ENCODE data around the gene FIGN.

DNA sequence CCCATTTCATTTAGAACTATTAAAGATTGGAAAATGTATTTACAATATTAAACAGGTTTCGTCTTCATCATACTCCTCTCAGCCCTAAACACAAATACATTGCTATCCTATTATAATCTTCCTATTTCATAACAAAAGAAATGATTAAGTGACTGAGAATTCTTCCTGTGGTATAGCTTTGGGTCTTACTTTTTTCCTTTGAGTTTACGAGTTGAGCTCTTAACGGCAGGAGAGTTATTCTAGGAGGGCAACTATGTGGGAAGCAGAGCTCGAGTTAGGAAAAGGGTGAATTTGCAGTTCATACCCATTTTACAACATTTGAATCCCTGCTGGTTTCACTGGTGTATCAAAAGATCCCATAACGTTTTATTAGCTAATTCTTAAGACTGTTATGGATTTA, 105.0 kb downstream of the FIGN start:
- TF ChIP-seq, protein P1, sequence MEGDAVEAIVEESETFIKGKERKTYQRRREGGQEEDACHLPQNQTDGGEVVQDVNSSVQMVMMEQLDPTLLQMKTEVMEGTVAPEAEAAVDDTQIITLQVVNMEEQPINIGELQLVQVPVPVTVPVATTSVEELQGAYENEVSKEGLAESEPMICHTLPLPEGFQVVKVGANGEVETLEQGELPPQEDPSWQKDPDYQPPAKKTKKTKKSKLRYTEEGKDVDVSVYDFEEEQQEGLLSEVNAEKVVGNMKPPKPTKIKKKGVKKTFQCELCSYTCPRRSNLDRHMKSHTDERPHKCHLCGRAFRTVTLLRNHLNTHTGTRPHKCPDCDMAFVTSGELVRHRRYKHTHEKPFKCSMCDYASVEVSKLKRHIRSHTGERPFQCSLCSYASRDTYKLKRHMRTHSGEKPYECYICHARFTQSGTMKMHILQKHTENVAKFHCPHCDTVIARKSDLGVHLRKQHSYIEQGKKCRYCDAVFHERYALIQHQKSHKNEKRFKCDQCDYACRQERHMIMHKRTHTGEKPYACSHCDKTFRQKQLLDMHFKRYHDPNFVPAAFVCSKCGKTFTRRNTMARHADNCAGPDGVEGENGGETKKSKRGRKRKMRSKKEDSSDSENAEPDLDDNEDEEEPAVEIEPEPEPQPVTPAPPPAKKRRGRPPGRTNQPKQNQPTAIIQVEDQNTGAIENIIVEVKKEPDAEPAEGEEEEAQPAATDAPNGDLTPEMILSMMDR (IDR thresholded peaks at IDR 0.05 in 2 of 3, conservative IDR thresholded peaks at IDR 0.05 in 1 of 3; ENCODE audit: control insufficient read depth in 2 of 3, extremely low read depth in 1 of 3, insufficient read depth in 1 of 3, low read depth in 3 of 3, low read length in 3 of 3) = no peak
- TF ChIP-seq EGR1 (IDR thresholded peaks at IDR 0.05; ENCODE audit: borderline replicate concordance in 1 of 2, low read depth in 2 of 2, low read length in 2 of 2) (no peak), FOS (IDR thresholded peaks at IDR 0.05; ENCODE audit: borderline replicate concordance, extremely low read depth, insufficient read length) (no peak), JUND (IDR thresholded peaks at IDR 0.05; ENCODE audit: low read depth, low read length) (no peak), TBL1XR1 (IDR thresholded peaks at IDR 0.05; ENCODE audit: low read depth, low read length) (no peak), ASH2L (IDR thresholded peaks at IDR 0.05; ENCODE audit: borderline replicate concordance, low read depth) (no peak)
- TF ChIP-seq, protein P2, sequence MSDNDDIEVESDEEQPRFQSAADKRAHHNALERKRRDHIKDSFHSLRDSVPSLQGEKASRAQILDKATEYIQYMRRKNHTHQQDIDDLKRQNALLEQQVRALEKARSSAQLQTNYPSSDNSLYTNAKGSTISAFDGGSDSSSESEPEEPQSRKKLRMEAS (IDR thresholded peaks at IDR 0.05; ENCODE audit: low read depth, low read length) = no peak
- TF ChIP-seq, protein P3, sequence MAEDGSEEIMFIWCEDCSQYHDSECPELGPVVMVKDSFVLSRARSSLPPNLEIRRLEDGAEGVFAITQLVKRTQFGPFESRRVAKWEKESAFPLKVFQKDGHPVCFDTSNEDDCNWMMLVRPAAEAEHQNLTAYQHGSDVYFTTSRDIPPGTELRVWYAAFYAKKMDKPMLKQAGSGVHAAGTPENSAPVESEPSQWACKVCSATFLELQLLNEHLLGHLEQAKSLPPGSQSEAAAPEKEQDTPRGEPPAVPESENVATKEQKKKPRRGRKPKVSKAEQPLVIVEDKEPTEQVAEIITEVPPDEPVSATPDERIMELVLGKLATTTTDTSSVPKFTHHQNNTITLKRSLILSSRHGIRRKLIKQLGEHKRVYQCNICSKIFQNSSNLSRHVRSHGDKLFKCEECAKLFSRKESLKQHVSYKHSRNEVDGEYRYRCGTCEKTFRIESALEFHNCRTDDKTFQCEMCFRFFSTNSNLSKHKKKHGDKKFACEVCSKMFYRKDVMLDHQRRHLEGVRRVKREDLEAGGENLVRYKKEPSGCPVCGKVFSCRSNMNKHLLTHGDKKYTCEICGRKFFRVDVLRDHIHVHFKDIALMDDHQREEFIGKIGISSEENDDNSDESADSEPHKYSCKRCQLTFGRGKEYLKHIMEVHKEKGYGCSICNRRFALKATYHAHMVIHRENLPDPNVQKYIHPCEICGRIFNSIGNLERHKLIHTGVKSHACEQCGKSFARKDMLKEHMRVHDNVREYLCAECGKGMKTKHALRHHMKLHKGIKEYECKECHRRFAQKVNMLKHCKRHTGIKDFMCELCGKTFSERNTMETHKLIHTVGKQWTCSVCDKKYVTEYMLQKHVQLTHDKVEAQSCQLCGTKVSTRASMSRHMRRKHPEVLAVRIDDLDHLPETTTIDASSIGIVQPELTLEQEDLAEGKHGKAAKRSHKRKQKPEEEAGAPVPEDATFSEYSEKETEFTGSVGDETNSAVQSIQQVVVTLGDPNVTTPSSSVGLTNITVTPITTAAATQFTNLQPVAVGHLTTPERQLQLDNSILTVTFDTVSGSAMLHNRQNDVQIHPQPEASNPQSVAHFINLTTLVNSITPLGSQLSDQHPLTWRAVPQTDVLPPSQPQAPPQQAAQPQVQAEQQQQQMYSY (CRISPR knock-in tag; IDR thresholded peaks at IDR 0.05) = no peak
- TF ChIP-seq, protein P4, sequence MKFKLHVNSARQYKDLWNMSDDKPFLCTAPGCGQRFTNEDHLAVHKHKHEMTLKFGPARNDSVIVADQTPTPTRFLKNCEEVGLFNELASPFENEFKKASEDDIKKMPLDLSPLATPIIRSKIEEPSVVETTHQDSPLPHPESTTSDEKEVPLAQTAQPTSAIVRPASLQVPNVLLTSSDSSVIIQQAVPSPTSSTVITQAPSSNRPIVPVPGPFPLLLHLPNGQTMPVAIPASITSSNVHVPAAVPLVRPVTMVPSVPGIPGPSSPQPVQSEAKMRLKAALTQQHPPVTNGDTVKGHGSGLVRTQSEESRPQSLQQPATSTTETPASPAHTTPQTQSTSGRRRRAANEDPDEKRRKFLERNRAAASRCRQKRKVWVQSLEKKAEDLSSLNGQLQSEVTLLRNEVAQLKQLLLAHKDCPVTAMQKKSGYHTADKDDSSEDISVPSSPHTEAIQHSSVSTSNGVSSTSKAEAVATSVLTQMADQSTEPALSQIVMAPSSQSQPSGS (IDR thresholded peaks at IDR 0.05; ENCODE audit: low read length) = no peak
